LNCAP (cell line): ENCODE data around the gene ZMYM3.

Experiments used
- TF ChIP-seq, protein P1 (sequence below): fragments of 450-650 bp; IDR thresholded peaks from 2 replicates; pipeline ENCODE4 v1.5.1; 2017; ENCODE audit warnings: mild to moderate bottlenecking

ZMYM3 gene

DNA sequence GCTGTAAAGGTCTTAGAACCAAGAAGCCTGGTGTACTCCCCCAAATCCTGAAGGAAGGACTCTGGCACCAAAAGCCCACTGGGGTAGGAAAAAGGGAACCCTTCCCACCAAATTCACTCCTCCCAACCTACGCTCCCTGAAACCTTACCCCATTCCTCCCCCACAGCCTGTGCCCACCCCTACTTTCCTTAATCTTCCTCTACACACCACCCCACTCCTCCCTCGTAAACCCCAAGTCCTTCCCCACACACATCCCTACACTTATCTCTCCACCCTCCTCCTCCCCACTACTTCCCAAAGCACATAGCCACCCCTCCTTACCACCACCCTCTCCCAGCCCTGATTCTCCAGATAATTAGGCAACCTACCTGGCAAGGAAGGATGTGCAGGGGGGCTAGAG is 1.7 kb downstream of the ZMYM3 start:
- TF ChIP-seq, protein P1, sequence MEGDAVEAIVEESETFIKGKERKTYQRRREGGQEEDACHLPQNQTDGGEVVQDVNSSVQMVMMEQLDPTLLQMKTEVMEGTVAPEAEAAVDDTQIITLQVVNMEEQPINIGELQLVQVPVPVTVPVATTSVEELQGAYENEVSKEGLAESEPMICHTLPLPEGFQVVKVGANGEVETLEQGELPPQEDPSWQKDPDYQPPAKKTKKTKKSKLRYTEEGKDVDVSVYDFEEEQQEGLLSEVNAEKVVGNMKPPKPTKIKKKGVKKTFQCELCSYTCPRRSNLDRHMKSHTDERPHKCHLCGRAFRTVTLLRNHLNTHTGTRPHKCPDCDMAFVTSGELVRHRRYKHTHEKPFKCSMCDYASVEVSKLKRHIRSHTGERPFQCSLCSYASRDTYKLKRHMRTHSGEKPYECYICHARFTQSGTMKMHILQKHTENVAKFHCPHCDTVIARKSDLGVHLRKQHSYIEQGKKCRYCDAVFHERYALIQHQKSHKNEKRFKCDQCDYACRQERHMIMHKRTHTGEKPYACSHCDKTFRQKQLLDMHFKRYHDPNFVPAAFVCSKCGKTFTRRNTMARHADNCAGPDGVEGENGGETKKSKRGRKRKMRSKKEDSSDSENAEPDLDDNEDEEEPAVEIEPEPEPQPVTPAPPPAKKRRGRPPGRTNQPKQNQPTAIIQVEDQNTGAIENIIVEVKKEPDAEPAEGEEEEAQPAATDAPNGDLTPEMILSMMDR = no peak

GRCh38 chrX:71251466-71251973 is 2.4 kb downstream of the ZMYM3 start:
- TF ChIP-seq, protein P1 = no peak

DNA sequence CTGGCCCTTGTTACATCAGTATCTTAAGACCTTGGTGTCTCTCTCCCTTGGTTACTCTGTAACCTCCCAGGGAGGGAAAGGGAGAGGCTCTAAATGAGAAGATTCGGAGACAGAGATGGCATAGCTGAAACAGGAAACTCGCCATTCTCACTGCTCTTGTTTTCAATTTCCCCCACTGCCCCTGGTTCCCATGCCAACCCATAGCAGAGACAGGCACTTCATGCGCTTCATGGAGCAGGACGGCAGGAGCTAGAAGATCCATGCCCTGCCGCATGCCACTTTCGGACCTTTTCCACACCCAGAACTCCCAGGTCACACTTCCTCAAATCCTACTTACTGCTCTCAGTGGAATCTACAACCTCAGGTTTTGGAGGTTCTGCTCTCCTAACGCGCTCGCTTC is 3.1 kb downstream of the ZMYM3 start:
- TF ChIP-seq, protein P1 = no peak

- TF ChIP-seq, protein P1 = no peak
Measured at GRCh38 chrX:71245159-71245558, 8.8 kb downstream of the ZMYM3 start.

DNA sequence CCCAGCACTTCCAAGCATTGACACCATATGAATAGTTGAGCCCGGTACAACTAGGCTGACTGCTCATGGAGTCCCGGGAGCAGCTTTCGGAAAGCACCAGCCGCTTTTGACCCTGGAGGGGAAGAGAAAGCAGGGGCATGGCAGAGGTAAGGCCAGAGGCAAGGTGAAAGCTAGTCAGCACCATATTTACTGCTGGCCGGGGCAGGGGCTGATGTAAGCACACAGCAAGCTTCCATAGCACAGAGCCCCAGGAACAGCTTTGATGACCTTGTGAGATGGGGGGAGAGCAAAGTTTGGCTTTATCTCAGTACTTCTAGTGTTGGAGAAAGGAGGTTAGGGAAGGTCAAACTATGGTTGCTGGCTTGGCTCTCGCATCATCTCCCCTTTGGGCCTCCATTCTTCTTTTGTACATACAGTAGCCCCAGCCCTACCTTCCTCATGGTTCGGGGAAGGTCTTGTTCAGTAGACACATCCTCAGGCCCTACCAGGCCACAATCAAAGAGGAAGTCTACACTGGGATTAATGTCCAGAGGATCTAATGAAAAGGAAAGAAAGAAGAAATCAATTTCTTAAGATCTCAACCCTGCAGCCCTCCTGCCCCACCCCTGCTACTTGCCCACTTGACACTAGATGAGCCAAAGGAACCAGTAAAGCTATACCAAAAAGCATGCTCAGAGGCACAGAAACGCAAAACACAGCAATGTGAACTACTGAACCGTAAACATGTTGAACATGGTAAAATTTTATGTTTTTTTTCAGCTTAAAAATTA is 9.4 kb downstream of the ZMYM3 start:
- TF ChIP-seq, protein P1 = no peak

- TF ChIP-seq, protein P1 = no peak
Measured at GRCh38 chrX:71241301-71241700, 12.6 kb downstream of the ZMYM3 start.

- TF ChIP-seq, protein P1 = no peak
Measured at GRCh38 chrX:71239781-71240180, 14.2 kb downstream of the ZMYM3 start.
